PC-3 (cell line): Measurements from ENCODE around the gene MYADM. TPM values are rescaled to one million over a fixed set of nuclear protein-coding genes. Genes with fewer than 3 reads are reported as not detected.

Source experiments
- ATAC-seq: fragments of 200-7000 bp; cut with Tn5 transposase; 2 replicates; pipeline ENCODE4 v1.9.1; 2020; ENCODE audit warnings: mild to moderate bottlenecking, moderate library complexity
- BruUV-seq: library from RNA; stranded (reverse); fragments of 400-500 nt; replicated peaks from 2 replicates; lab custom pipeline; 2021; lab: Mats Ljungman, UMichigan
- CTCF ChIA-PET: fragments of 300-600 bp; sonication (Branson Sonifier 250); formaldehyde crosslinking; loops from one replicate; lab custom pipeline; 2022; ENCODE audit warnings: antibody characterized with exemption; lab: Charles Lee
- POLR2A ChIA-PET: fragments of 300-600 bp; sonication (Branson Sonifier 250); formaldehyde crosslinking; loops from one replicate; lab custom pipeline; 2022; ENCODE audit warnings: antibody characterized with exemption; ENCODE audit not compliant: unreplicated experiment; lab: Charles Lee
- DNase-seq: peaks from one replicate; pipeline ENCODE4 v3.0.0-alpha.2; 2015
- H2AFZ ChIP-seq: fragments of 300-600 bp; sonication (generic); 2 replicates; pipeline ENCODE4 v1.6.0; 2016; ENCODE audit warnings: antibody characterized with exemption, low read length
- H3F3A ChIP-seq: fragments of 300-600 bp; sonication (generic); one replicate; pipeline ENCODE4 v1.6.0; 2017; ENCODE audit warnings: antibody characterized with exemption, low read length, control low read depth, mild to moderate bottlenecking; ENCODE audit not compliant: unreplicated experiment
- H3K27ac ChIP-seq: fragments of 300-600 bp; sonication (generic); 2 replicates; pipeline ENCODE4 v1.5.1; 2016; ENCODE audit warnings: mild to moderate bottlenecking, low read length
- H3K27me3 ChIP-seq: fragments of 300-600 bp; sonication (generic); 2 replicates; pipeline ENCODE4 v1.6.1; 2016; ENCODE audit warnings: low read length, mixed read lengths
- H3K36me3 ChIP-seq: fragments of 300-600 bp; sonication (generic); 2 replicates; pipeline ENCODE4 v1.6.1; 2016; ENCODE audit warnings: low read depth, mixed run types, low read length, mixed read lengths
- H3K4me1 ChIP-seq: fragments of 300-600 bp; sonication (generic); 2 replicates; pipeline ENCODE4 v1.5.1; 2016; ENCODE audit warnings: low read length; ENCODE audit not compliant: insufficient read depth
- H3K4me2 ChIP-seq: fragments of 300-600 bp; sonication (generic); 2 replicates; pipeline ENCODE4 v1.6.0; 2016; ENCODE audit warnings: low read length
- H3K4me3 ChIP-seq: fragments of 300-600 bp; sonication (generic); 2 replicates; pipeline ENCODE4 v1.5.1; 2016; ENCODE audit warnings: mild to moderate bottlenecking, low read length, mixed read lengths
- H3K79me2 ChIP-seq: fragments of 300-600 bp; sonication (generic); 2 replicates; pipeline ENCODE4 v1.6.1; 2017; ENCODE audit warnings: low read length, mixed read lengths
- H3K9ac ChIP-seq: fragments of 300-600 bp; sonication (generic); 2 replicates; pipeline ENCODE4 v1.6.0; 2016; ENCODE audit warnings: mild to moderate bottlenecking, low read length
- H3K9me2 ChIP-seq: fragments of 300-600 bp; sonication (generic); replicated peaks from 2 replicates; pipeline ENCODE4 v1.6.1; 2016; ENCODE audit warnings: mixed run types, low read length, mixed read lengths
- H3K9me3 ChIP-seq: fragments of 300-600 bp; sonication (generic); 2 replicates; pipeline ENCODE4 v1.6.1; 2016; ENCODE audit warnings: low read length, mixed read lengths
- H4K20me1 ChIP-seq: fragments of 300-600 bp; sonication (generic); 2 replicates; pipeline ENCODE4 v1.6.1; 2016; ENCODE audit warnings: low read length, mixed read lengths
- EZH2 ChIP-seq: fragments of 300-600 bp; sonication (generic); IDR thresholded peaks from one replicate; pipeline ENCODE4 v1.6.1; 2017; ENCODE audit warnings: antibody characterized with exemption, mild to moderate bottlenecking, low read length; ENCODE audit not compliant: unreplicated experiment
- EZH2phosphoT487 ChIP-seq: fragments of 300-600 bp; sonication (generic); IDR thresholded peaks from 2 replicates; pipeline ENCODE4 v1.6.1; 2018; ENCODE audit warnings: mild to moderate bottlenecking, antibody characterized with exemption, low read length, borderline replicate concordance
- intact Hi-C: fragments of 100-400 bp; cut with micrococcal nuclease; formaldehyde crosslinking; loops from 2 replicates; pipeline ENCODE4 v1.9.0; 2023
- total RNA-seq: library from RNA; depleted of rRNA; stranded (reverse); fragments of >200 nt; gene quantifications from 2 replicates; pipeline ENCODE4 v1.2.3, GENCODE V29; 2014
- TF ChIP-seq, protein P1 (sequence below): fragments of 300-600 bp; sonication (generic); conservative IDR thresholded peaks from 2 replicates; pipeline ENCODE4 v1.5.1; 2017; ENCODE audit warnings: antibody characterized with exemption, low read depth, mild to moderate bottlenecking, low read length

MYADM gene
- total RNA-seq, 1 experiment from 2014 or later: 63.5 TPM

DNA sequence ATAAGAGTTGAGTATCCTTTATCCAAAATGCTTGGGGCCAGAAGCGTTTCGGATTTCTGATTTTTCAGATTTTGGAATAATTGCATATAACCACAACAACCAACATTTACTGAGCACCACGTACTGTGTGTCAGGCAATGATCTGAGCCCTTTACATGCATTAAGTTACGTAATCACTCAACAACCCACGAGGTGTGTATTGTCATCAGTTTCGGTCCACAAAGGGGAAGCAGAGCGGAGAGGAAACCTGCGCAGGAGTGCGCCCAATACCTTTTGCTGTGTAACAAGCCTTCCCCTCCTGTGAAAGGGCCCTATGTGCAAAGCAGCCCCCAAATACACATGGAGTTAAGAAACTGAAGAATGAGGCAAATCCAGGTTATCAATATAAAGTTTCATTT is 22.8 kb upstream of the MYADM start:
- DNase-seq: no peak
- no TSS peak for BruUV-seq
- H3K36me3 ChIP-seq: no peaks in the 10 kb centered on the region
- H3K9ac ChIP-seq: no peak overlapping the region
- H3K27ac ChIP-seq: no peak overlapping the region
- TF ChIP-seq, protein P1, sequence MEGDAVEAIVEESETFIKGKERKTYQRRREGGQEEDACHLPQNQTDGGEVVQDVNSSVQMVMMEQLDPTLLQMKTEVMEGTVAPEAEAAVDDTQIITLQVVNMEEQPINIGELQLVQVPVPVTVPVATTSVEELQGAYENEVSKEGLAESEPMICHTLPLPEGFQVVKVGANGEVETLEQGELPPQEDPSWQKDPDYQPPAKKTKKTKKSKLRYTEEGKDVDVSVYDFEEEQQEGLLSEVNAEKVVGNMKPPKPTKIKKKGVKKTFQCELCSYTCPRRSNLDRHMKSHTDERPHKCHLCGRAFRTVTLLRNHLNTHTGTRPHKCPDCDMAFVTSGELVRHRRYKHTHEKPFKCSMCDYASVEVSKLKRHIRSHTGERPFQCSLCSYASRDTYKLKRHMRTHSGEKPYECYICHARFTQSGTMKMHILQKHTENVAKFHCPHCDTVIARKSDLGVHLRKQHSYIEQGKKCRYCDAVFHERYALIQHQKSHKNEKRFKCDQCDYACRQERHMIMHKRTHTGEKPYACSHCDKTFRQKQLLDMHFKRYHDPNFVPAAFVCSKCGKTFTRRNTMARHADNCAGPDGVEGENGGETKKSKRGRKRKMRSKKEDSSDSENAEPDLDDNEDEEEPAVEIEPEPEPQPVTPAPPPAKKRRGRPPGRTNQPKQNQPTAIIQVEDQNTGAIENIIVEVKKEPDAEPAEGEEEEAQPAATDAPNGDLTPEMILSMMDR: no peak
- TF ChIP-seq EZH2phosphoT487: no peak
- no peak for TF ChIP-seq EZH2
- no peaks in the 10 kb centered on the region for H3K9me3 ChIP-seq
- no peak for ATAC-seq
- H3K4me1 ChIP-seq: peaks cover 30% of the 10 kb centered on the region
- no peaks in the 10 kb centered on the region for H3F3A ChIP-seq
- intact Hi-C loops: loop anchor here (10.0 kb wide), 1 partner anchor 250 kb away; no protein-coding TSS in a partner anchor
- ChIA-PET CTCF (no interaction called here), POLR2A (no interaction called here)
- no peak overlapping the region for H3K4me3 ChIP-seq
- H2AFZ ChIP-seq: no peak overlapping the region
- no peaks in the 10 kb centered on the region for H3K9me2 ChIP-seq
- H4K20me1 ChIP-seq: no peaks in the 10 kb centered on the region
- no peaks in the 10 kb centered on the region for H3K79me2 ChIP-seq
- no peak overlapping the region for H3K4me2 ChIP-seq
- H3K27me3 ChIP-seq: no peaks in the 10 kb centered on the region

DNA sequence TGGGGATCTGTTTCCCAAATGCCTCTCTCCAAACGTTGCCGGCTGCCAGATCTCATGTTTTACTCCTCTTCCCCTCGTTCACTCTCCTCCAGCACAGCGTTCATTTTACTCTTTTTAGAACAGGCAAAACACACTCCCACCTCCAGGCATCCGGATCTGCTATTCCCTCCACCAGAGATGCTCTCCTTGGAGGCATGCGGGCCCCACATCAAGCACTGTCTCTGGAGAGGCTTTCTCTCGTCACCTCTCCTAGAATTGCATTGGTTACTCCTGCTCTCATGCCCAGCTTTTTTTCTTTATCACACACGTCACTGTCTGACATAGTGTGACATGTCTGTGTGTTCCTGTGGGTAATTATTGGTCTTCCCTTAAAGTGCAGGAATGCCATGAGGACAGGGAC is 20.1 kb upstream of the MYADM start:
- no peak for DNase-seq
- BruUV-seq: no TSS peak
- peaks cover 12% of the 10 kb centered on the region for H3K4me1 ChIP-seq
- ChIA-PET CTCF (no interaction called here), POLR2A (no interaction called here)
- no peak overlapping the region for H3K27ac ChIP-seq
- H3K4me3 ChIP-seq: no peak overlapping the region
- intact Hi-C loops: loop anchor here (10.0 kb wide), 1 partner anchor 247 kb away; no protein-coding TSS in a partner anchor
- no peak overlapping the region for H3K9ac ChIP-seq
- no peaks in the 10 kb centered on the region for H4K20me1 ChIP-seq
- no peaks in the 10 kb centered on the region for H3K36me3 ChIP-seq
- no peak for TF ChIP-seq EZH2phosphoT487
- no peak for TF ChIP-seq EZH2
- TF ChIP-seq, protein P1: no peak
- H3K79me2 ChIP-seq: no peaks in the 10 kb centered on the region
- no peak overlapping the region for H2AFZ ChIP-seq
- H3K27me3 ChIP-seq: no peaks in the 10 kb centered on the region
- H3F3A ChIP-seq: no peaks in the 10 kb centered on the region
- H3K4me2 ChIP-seq: no peak overlapping the region
- no peaks in the 10 kb centered on the region for H3K9me2 ChIP-seq
- ATAC-seq: no peak
- H3K9me3 ChIP-seq: no peaks in the 10 kb centered on the region

DNA sequence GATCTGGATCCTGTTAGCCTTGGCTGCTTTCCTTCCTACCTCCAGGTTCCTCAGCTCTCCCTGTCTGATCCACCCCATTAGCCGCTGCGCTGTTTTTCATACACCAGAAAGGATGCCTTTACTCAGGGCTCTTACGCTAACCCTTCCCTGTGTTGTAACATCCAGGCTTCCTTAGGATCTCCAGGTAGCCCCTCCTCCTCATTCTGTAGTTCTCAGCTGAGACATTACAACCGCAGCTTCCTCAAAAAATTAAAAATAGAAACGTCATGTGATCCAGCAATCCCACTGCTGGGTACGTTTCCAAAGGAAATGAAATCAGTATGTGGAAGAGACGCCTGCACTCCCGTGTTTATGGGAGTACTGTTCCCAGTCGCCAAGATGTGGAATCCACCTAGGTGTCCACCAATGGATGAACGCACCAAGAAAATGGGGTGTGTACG is 18.4 kb upstream of the MYADM start:
- Histone ChIP-seq H2AFZ (peak overlapping the region; percentile 29), H3K9ac (no peak overlapping the region), H3K4me1 (0 out of 2 replicates have a peak, but pooled peaks cover 6% of the 10 kb centered on the region), H3K9me3 (no peaks in the 10 kb centered on the region), H3K9me2 (no peaks in the 10 kb centered on the region), H3K4me2 (peak overlapping the region; percentile 26), H3K79me2 (no peaks in the 10 kb centered on the region), H3K36me3 (no peaks in the 10 kb centered on the region), H3K27ac (no peak overlapping the region), H3F3A (no peaks in the 10 kb centered on the region), H3K4me3 (no peak overlapping the region), H4K20me1 (no peaks in the 10 kb centered on the region), H3K27me3 (no peaks in the 10 kb centered on the region)
- TF ChIP-seq EZH2phosphoT487 (no peak), EZH2 (no peak)
- TF ChIP-seq, protein P1: no peak
- ATAC-seq: peak; percentile 58
- no TSS peak for BruUV-seq
- intact Hi-C loops: loop anchor here (10.0 kb wide), 1 partner anchor 246 kb away; no protein-coding TSS in a partner anchor
- peak; percentile 49 for DNase-seq
- ChIA-PET CTCF (interaction anchor here (0.6 to 1.4 kb wide), 2 partner anchors 174 to 181 kb away, joined by 4 to 6 read pairs; no protein-coding TSS in a partner anchor), POLR2A (interaction anchor here (0.6 to 0.7 kb wide), 2 partner anchors 20 to 317 kb away, joined by 4 read pairs; no protein-coding TSS in a partner anchor)
